ENCODE measurements around the gene SSTR5.

GRCh38 chr16:1034230-1035065 lies 38.1 kb upstream of the SSTR5 start:
- no peak for TF ChIP-seq POLR2A (IDR thresholded peaks at IDR 0.05; ENCODE audit: low read length)
- TF ChIP-seq GATA1 (IDR thresholded peaks at IDR 0.05; ENCODE audit: low read depth, low read length) = no peak

All from erythroblast (primary cell).